HG02840 (cell line): Measurements from ENCODE around the gene STK17B.
A peak's percentile ranks its signal among the peaks of the same experiment; 100 is the strongest.

ENCODE experiments used
- ATAC-seq: cut with Tn5 transposase; IDR thresholded peaks from one replicate; pipeline ENCODE4 v1.9.1; 2021; ENCODE audit warnings: mild to moderate bottlenecking, moderate library complexity, moderate number of reproducible peaks; ENCODE audit not compliant: unreplicated experiment, low FRiP score

STK17B gene

DNA sequence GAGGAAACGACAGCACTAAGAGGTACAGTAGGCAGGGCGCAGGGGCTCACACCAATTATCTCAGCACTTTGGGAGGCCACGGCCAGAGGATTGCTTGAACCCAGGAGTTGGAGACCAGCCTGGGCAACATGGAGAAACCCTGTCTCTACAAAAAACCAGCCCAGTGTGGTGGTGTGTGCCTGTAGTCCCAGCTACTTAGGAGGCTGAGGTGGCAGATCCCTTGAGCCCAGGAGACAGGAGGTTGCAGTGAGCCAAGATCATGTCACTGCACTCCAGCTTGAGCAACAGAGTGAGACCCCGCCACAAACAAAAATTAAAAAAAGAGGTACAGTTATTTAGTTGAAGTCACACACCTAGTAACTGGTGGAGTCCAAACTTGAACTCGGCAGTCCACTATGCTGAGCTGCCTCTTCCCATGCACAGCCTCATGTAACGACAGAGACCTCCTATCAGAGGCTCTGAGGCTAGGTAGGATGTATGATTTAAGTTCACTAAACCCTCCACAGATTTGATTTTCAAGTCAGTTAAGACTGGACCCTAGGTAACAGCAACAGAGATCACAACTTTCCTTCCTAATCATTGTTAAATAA lies 8.7 kb downstream of the STK17B start:
- ATAC-seq: no peak

DNA sequence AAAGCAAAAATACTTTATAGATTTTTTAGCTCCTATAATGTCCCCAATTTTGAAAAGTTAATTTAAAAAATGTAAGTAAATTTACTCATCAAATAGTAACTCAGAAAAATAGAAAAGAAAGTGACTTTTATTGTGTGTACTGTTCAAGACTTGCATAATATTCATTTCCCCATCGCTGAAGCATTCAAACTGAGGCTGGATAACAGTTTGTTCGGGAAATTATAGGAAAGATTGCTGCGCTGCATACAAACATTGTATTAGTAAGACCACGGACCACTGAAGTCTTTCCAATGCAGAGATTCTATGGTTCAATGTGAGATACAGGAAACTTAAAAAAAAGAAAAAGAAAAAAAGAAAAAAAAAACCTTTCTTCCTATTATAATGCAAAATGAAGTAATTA lies 10.4 kb downstream of the STK17B start:
- ATAC-seq: no peak

- peak; percentile 66 for ATAC-seq
Measured at GRCh38 chr2:196160101-196160500, 11.3 kb downstream of the STK17B start.

DNA sequence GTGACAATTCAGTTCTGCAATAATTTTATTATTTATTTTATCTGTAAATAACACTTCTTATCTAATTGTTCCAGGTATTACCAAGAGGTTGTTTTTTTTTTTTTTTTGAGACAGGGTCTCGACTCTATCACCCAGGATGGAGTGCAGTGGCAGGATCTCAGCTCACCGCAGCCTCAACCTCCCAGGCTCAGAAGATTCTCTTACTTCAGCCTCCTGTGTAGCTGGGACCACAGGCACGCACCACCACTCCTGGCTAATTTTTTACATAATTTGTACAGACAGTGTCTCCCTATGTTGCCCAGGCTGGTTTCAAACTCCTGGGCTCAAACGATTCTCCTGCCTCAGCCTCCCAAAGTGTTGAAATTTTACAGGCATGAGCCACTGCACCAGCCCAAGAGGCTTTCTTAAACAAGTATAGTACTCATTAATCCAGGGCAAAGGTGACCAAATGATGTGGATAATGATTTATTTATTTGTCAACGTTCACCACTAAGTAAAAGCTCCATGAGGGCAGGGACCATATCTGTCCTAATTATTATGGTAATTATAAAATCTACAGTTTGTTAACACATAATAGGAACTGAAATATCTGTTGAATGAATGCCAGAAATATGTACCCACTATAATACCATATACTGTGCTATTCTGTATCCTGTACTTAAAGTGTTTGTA lies 12.0 kb downstream of the STK17B start:
- no peak for ATAC-seq

DNA sequence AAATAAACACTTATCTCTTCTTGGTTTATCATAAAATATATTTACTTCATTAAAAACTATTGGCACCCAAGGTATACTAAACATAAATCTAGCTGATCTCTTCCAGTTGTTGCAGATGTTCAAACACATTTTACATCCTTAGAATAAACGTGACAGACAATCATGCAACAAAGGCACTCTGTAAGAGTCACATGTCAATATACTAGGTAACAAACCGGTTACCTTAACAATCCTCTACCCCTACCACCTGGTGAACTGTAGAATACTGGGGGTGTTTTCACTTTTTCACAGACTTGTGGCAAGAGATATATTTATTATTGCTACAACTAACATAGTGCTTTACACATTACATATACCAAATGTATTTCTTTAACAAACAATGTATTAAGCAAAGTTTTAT lies 15.8 kb downstream of the STK17B start:
- no peak for ATAC-seq

GRCh38 chr2:196153480-196153879 lies 17.9 kb downstream of the STK17B start:
- ATAC-seq: no peak

DNA sequence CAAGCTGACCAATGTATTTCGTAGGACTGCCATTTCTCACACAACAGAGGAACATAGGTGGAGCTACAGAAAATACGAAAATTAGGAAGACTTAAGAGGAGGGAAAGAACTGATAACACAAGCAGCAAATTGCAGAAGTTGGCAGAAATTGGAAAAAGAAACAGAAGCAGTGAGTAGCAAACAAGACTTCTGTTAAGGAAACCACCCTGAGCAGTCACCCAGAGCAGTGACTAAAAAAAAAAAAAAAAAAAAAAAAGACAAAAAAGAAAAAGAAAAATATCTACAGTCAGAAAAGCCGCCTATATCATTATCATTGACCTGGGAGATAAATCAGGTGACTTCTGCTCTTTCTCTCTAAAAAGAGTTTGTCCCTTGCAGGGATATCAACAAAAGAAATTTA lies 21.4 kb downstream of the STK17B start:
- ATAC-seq: no peak

DNA sequence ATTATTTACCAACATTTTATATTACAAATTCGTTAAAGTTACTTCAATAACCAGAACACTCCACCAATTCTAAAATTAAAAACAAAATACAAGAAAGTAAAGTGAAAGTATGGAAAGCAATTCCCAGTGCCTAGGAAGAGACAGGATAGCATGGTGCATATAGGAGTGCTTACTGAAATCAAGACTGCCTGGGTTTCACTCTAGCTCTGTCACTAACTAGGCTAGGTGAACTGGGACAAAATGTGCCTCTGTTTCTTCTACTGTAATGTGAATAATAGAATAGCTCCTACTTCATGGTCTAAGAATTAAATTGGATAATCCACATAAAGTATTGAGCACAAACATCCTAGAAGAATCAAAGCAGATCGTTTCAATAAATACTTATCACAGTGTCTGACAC lies 22.6 kb downstream of the STK17B start:
- no peak for ATAC-seq

- no peak for ATAC-seq
Measured at GRCh38 chr2:196145256-196145655, 26.1 kb downstream of the STK17B start.

DNA sequence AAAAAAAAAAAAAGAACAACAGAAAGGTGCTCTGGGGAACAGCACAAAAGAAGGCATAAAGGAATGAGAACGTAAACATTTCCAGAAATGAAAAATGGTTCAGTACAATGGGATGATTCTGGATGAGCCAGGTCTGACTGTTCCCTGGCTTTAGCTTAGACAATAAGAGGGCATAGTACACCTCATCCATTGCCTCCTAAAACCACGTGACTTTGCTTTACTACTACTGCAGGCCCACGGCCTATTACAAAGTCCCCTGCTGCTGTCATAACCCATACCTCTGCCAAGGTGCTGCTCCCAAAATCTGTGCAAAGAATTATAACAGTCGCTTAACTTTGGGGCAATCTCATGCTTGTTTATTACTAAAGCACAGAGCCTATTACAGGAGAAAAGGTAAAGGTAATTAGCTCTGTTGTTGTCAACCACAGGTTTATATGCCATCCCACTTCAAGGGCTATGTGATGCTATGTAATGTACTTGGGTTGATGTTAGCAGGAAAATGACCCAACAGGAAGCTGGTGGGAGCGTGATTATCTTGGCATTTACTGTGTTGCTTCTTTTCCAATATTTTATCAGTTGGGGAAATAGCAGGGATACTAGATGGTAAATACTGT lies 26.8 kb downstream of the STK17B start:
- no peak for ATAC-seq

- ATAC-seq: no peak
Measured at GRCh38 chr2:196143730-196144131, 27.6 kb downstream of the STK17B start.

GRCh38 chr2:196142825-196143224 lies 28.6 kb downstream of the STK17B start:
- ATAC-seq: no peak

DNA sequence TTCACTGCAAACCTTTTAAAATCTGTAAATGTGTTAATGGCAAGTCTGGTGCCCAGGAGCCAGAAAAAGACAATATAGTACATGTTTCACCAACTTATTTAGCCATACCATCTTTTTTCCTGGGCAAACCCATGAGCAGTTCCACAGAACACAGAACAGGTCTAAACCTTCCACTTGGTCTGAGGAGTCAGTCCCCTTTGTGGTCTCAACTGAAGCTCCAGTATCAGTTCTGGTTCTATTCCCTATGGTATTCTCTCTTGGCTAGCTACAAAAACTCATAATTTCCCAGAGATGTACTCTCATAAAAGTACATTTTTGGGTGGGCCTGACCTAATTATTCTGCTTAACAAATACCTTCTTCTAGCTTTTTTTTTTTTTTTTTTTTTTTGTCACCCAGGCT lies 31.2 kb downstream of the STK17B start:
- ATAC-seq: no peak

GRCh38 chr2:196137271-196137670 lies 34.1 kb downstream of the STK17B start:
- ATAC-seq: no peak

DNA sequence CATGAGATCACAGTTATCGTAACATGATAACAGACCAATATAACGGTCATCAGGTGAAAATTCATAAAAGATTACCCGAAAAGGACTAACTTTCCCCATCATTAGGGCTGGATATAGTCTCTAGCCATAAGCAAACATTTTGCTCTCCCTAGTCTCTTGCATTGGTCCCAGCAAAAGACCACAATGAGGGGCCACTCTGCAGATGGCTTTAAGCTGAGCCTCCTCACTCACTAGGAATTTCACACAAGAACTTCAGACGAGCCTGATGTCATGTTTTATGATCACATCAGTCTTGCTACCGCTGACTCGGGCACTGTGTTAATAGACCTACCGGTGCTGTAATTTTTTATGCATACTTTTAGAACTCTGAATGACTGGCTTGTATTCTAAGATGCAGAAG lies 35.2 kb downstream of the STK17B start:
- ATAC-seq: no peak

- ATAC-seq: no peak
Measured at GRCh38 chr2:196131949-196132925, 39.1 kb downstream of the STK17B start.

GRCh38 chr2:196131384-196131937 lies 39.9 kb downstream of the STK17B start:
- no peak for ATAC-seq

GRCh38 chr2:196130039-196130825 lies 41.1 kb downstream of the STK17B start:
- ATAC-seq: no peak

- ATAC-seq: no peak
Measured at GRCh38 chr2:196128749-196129148, 42.6 kb downstream of the STK17B start.

- ATAC-seq: no peak
Measured at GRCh38 chr2:196125596-196125995, 45.8 kb downstream of the STK17B start.
